Gastroesophageal sphincter (tissue), 4 donors: ENCODE measurements around the gene TAPT1. TPM values are rescaled to one million over a fixed set of nuclear protein-coding genes. Genes with fewer than 3 reads are reported as not detected.

ENCODE experiments used
- ATAC-seq: fragments of 150-250 bp; one replicate; pipeline ENCODE4 v1.9.1; 2016; ENCODE audit warnings: mild to moderate bottlenecking, moderate library complexity
- H3K27ac ChIP-seq, 4 donors: fragments of 200-600 bp; sonication (generic) in 3 of 4; 1 replicate in 3 of 4; 2 replicates in 1 of 4; pipeline ENCODE4 v1.5.1; 2016 to 2019
- H3K27me3 ChIP-seq: fragments of 200-600 bp; sonication (generic); one replicate; pipeline ENCODE4 v1.5.1; 2019
- H3K36me3 ChIP-seq, 2 donors: fragments of 200-600 bp; sonication (generic); one replicate each; pipeline ENCODE4 v1.5.1; 2019; ENCODE audit warnings: control low read depth in 1 of 2
- H3K4me1 ChIP-seq, 3 donors: fragments of 200-600 bp; sonication (generic); 1 replicate in 2 of 3; 2 replicates in 1 of 3; pipeline ENCODE4 v1.5.1; 2016 to 2019; ENCODE audit warnings: control low read depth in 2 of 3
- H3K4me3 ChIP-seq, 2 donors: fragments of 200-600 bp; sonication (generic); one replicate each; pipeline ENCODE4 v1.5.1; 2019; ENCODE audit warnings: mild to moderate bottlenecking in 1 of 2, moderate library complexity in 1 of 2
- H3K9me3 ChIP-seq, 3 donors: fragments of 200-600 bp; sonication (generic); one replicate each; pipeline ENCODE4 v1.5.1; 2017 to 2019; ENCODE audit warnings: control low read depth in 2 of 3
- CTCF ChIP-seq, 4 experiments: fragments of 200-600 bp in 2 of 4; fragments of 450-650 bp in 2 of 4; sonication (generic) in 1 of 4; IDR thresholded peaks; one replicate each; pipeline ENCODE4 v1.5.1; 2017 to 2019; ENCODE audit warnings: antibody characterized with exemption in 4 of 4, mild to moderate bottlenecking in 2 of 4, moderate library complexity in 2 of 4
- EP300 ChIP-seq: sonication (generic); formaldehyde crosslinking; IDR thresholded peaks from one replicate; pipeline ENCODE4 v1.6.1; 2017; ENCODE audit warnings: antibody characterized with exemption, mild to moderate bottlenecking
- POLR2A ChIP-seq, 2 donors: fragments of 450-650 bp; IDR thresholded peaks; one replicate each; pipeline ENCODE4 v1.6.1; 2017; ENCODE audit warnings: antibody characterized with exemption in 2 of 2, mild to moderate bottlenecking in 2 of 2, moderate library complexity in 1 of 2
- POLR2AphosphoS5 ChIP-seq: sonication (generic); formaldehyde crosslinking; IDR thresholded peaks from one replicate; pipeline ENCODE4 v1.6.1; 2017; ENCODE audit warnings: antibody characterized with exemption
- WGBS, 2 donors: methylation state at CpG; one replicate each; pipeline ENCODE4 v1.1.5; 2018; ENCODE audit warnings: low coverage in 1 of 2; 5-methylcytosine and 5-hydroxymethylcytosine counted together
- total RNA-seq, 4 donors: library from RNA; depleted of rRNA; stranded (reverse); fragments of >200 nt; gene quantifications; one replicate each; pipeline ENCODE4 v1.1.0, GENCODE V29; 2016

TAPT1 gene
- total RNA-seq, 4 donors from 2014 or later = 29.9 to 40.4 (median 35.9) TPM

GRCh38 chr4:16217300-16218051 lies 8.8 kb downstream of the TAPT1 start:
- Histone ChIP-seq H3K36me3 (peaks cover 0 to 22% of the 10 kb centered on the region in 2 donors), H3K27me3 (no peaks in the 10 kb centered on the region)
- 80 to 86% methylated on average over 5 to 6 of the region's 6 CpGs for WGBS, 2 donors

GRCh38 chr4:16213121-16213520 lies 13.2 kb downstream of the TAPT1 start:
- WGBS, 2 donors = 31 to 67% methylated on average over 2 of the region's 2 CpGs
- H3K27ac ChIP-seq = no peak overlapping the region

More at GRCh38 chr4:16217300-16218051, 8.8 kb downstream of the TAPT1 start:
- no peaks in the 10 kb centered on the region for H3K9me3 ChIP-seq
- no peak overlapping the region for H3K27ac ChIP-seq
- no peak overlapping the region for H3K4me3 ChIP-seq
- no peak for ATAC-seq
- no peak for TF ChIP-seq POLR2A (IDR thresholded peaks at IDR 0.05)
- no peak for TF ChIP-seq EP300
- TF ChIP-seq CTCF (IDR thresholded peaks at IDR 0.05) = no peak
- TF ChIP-seq POLR2AphosphoS5 = no peak
- peaks cover 0 to 63% (median 0%) of the 10 kb centered on the region in 3 donors for H3K4me1 ChIP-seq

GRCh38 chr4:16212138-16212782 lies 14.0 kb downstream of the TAPT1 start:
- Histone ChIP-seq H3K27me3 (no peaks in the 10 kb centered on the region), H3K4me1 (peaks cover 0 to 39% (median 2%) of the 10 kb centered on the region in 3 donors), H3K36me3 (peaks cover 0 to 24% of the 10 kb centered on the region in 2 donors), H3K27ac (peak overlapping the region in 1 of 4 donors; percentile 28), H3K9me3 (no peaks in the 10 kb centered on the region), H3K4me3 (no peak overlapping the region)
- ATAC-seq = no peak
- no peak for TF ChIP-seq POLR2AphosphoS5
- no peak for TF ChIP-seq POLR2A (IDR thresholded peaks at IDR 0.05)
- TF ChIP-seq CTCF (IDR thresholded peaks at IDR 0.05) = no peak
- no peak for TF ChIP-seq EP300
- WGBS, 2 donors = 57 to 61% methylated on average over 3 of the region's 3 CpGs

More at GRCh38 chr4:16213121-16213520, 13.2 kb downstream of the TAPT1 start:
- H3K4me1 ChIP-seq = peaks cover 0 to 43% (median 2%) of the 10 kb centered on the region in 3 donors
- ATAC-seq = no peak
- no peak overlapping the region for H3K4me3 ChIP-seq
- no peaks in the 10 kb centered on the region for H3K27me3 ChIP-seq
- H3K9me3 ChIP-seq = no peaks in the 10 kb centered on the region
- TF ChIP-seq CTCF (IDR thresholded peaks at IDR 0.05) (no peak), EP300 (no peak), POLR2AphosphoS5 (no peak), POLR2A (IDR thresholded peaks at IDR 0.05) (no peak)
- H3K36me3 ChIP-seq = peaks cover 0 to 24% of the 10 kb centered on the region in 2 donors

GRCh38 chr4:16207409-16207808 lies 18.9 kb downstream of the TAPT1 start:
- no peak for ATAC-seq
- Histone ChIP-seq H3K27me3 (no peaks in the 10 kb centered on the region), H3K4me3 (no peak overlapping the region), H3K9me3 (no peaks in the 10 kb centered on the region), H3K27ac (no peak overlapping the region), H3K36me3 (peaks cover 0 to 16% of the 10 kb centered on the region in 2 donors), H3K4me1 (peaks cover 2 to 57% (median 6%) of the 10 kb centered on the region in 3 donors)
- no peak for TF ChIP-seq CTCF (IDR thresholded peaks at IDR 0.05)
- no peak for TF ChIP-seq POLR2AphosphoS5
- no peak for TF ChIP-seq EP300
- TF ChIP-seq POLR2A (IDR thresholded peaks at IDR 0.05) = no peak
- 78 to 91% methylated on average over 1 of the region's 1 CpG for WGBS, 2 donors
